Measurements from ENCODE around the gene FMNL2. TPM values are rescaled to one million over a fixed set of nuclear protein-coding genes. Genes with fewer than 3 reads are reported as not detected.

FMNL2 gene
- total RNA-seq, 4 donors from 2014 or later = 37.7 to 60.9 (median 52.1) TPM

DNA sequence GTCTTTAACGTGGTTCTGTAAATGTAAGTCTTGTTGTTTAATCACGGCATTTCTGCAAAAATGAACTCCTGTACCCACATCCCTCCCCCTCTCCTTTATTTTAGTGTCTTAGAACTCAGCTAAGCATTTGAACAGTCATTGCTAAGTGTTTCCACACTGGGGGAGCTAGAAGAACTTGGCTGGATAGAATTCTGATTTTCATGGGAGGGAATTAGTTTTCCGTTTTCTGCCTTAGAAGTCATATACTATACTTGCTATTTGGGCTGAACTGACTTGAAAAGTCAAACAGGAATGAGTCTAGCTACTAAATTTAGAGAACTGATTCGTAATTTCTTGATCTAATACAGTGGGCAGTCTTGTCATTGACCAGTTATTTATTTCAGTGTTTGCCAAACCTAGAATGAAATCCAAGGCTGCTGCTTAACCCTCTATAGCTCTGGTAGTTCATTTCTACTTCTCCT lies 61.1 kb downstream of the FMNL2 start:
- peaks cover 0 to 15% of the 10 kb centered on the region in 2 donors for H3K4me1 ChIP-seq
- intact Hi-C loops (cut with DNase I) = no loop called here
- 78 to 83% methylated on average over 4 of the region's 4 CpGs for WGBS, 2 donors

DNA sequence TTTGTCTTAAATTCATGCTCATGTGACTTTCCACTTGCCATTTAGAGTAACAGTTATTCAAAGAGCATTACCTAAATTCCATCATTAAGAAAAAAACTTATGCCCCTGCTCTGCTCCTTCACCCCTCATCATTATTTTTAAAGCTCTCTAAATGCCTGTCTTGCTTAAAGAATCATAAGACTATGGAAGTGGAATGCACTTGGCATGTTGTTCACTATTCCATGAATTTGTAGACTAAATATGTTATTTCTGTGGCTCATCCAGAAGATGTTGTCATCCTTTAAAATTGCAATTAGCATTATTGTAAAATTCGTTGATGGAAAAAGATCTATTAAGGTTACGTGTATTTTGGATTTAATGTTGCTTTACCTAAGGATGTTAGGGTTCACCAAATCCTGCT lies 61.8 kb downstream of the FMNL2 start:
- Histone ChIP-seq H3K4me1 (peaks cover 5 to 19% of the 10 kb centered on the region in 2 donors), H3K36me3 (no peaks in the 10 kb centered on the region), H3K27ac (no peak overlapping the region), H3K9me3 (no peaks in the 10 kb centered on the region), H3K4me3 (replicated peaks in 1 of 3) (no peak overlapping the region), H3K27me3 (no peaks in the 10 kb centered on the region)
- WGBS, 2 donors = 54 to 67% methylated on average over 2 of the region's 2 CpGs
- DNase-seq = no peak
- intact Hi-C loops (cut with DNase I) = no loop called here
- TF ChIP-seq POLR2A (IDR thresholded peaks at IDR 0.05) = no peak
- TF ChIP-seq, protein P1, sequence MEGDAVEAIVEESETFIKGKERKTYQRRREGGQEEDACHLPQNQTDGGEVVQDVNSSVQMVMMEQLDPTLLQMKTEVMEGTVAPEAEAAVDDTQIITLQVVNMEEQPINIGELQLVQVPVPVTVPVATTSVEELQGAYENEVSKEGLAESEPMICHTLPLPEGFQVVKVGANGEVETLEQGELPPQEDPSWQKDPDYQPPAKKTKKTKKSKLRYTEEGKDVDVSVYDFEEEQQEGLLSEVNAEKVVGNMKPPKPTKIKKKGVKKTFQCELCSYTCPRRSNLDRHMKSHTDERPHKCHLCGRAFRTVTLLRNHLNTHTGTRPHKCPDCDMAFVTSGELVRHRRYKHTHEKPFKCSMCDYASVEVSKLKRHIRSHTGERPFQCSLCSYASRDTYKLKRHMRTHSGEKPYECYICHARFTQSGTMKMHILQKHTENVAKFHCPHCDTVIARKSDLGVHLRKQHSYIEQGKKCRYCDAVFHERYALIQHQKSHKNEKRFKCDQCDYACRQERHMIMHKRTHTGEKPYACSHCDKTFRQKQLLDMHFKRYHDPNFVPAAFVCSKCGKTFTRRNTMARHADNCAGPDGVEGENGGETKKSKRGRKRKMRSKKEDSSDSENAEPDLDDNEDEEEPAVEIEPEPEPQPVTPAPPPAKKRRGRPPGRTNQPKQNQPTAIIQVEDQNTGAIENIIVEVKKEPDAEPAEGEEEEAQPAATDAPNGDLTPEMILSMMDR (IDR thresholded peaks at IDR 0.05) = no peak

More for the DNA sequence above, 61.1 kb downstream of the FMNL2 start:
- no peak for DNase-seq
- Histone ChIP-seq H3K27me3 (no peaks in the 10 kb centered on the region), H3K27ac (peak overlapping the region in 1 of 3 donors; percentile 27), H3K4me3 (replicated peaks in 1 of 3) (no peak overlapping the region), H3K36me3 (no peaks in the 10 kb centered on the region), H3K9me3 (no peaks in the 10 kb centered on the region)
- no peak for TF ChIP-seq POLR2A (IDR thresholded peaks at IDR 0.05)
- TF ChIP-seq, protein P1 (IDR thresholded peaks at IDR 0.05) = no peak

DNA sequence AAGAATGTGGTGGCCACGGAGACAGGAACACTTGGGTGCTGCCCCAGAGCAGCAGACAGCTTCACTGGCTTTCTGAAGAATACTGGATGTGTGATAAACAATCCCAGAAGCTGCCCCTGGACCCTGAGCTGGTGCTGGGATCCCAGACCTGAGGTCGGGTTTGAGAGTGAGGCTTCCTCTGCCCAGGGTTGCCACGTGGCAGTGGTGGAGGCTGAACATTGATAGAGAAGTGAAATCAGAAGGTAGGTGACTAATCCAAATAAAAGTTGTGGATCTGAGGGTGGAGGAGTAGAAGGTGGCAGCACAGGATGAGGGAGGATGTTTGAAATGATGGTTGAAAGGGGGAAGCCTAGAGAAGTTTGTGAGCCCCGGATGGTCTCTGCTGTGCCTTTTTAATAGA lies 64.0 kb downstream of the FMNL2 start:
- WGBS, 2 donors = 86 to 93% methylated on average over 4 of the region's 4 CpGs
- intact Hi-C loops (cut with DNase I) = no loop called here
- Histone ChIP-seq H3K9me3 (no peaks in the 10 kb centered on the region), H3K27me3 (no peaks in the 10 kb centered on the region), H3K36me3 (no peaks in the 10 kb centered on the region), H3K4me1 (peaks cover 11 to 39% of the 10 kb centered on the region in 2 donors), H3K27ac (no peak overlapping the region), H3K4me3 (replicated peaks in 1 of 3) (no peak overlapping the region)
- TF ChIP-seq POLR2A (IDR thresholded peaks at IDR 0.05) = no peak
- TF ChIP-seq, protein P1 (IDR thresholded peaks at IDR 0.05) = no peak
- no peak for DNase-seq

DNA sequence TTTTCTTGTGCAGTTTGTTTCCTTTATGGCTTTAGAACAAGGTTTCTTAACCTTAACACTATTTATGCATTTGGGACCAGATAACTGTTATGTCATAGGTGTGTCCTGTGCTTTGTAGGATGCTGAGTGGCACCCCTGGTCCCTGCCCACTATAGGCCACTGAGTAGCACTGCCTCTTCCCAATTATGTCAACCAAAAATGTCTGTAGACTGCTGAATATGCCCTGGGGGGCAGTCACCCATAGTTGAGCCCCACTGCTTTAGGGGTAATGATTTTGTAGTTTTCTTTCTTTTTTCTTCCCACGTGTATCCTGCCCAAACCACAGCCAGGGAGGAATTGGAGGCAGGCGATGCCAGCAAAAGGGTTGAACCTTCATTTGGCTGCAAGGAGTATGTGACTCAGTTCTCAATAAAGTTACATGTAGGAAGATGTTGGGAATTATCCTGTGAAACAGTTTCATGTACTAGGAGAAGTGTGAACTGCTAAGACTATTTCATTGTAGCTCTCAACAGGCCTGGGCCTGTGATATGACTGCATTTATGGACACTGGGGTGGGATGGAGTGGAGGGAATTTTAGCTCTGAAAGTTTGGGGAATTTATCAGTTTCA lies 65.7 kb downstream of the FMNL2 start:
- Histone ChIP-seq H3K36me3 (no peaks in the 10 kb centered on the region), H3K9me3 (no peaks in the 10 kb centered on the region), H3K27me3 (no peaks in the 10 kb centered on the region), H3K4me3 (replicated peaks in 1 of 3) (no peak overlapping the region), H3K4me1 (peaks cover 15 to 51% of the 10 kb centered on the region in 2 donors), H3K27ac (no peak overlapping the region)
- intact Hi-C loops (cut with DNase I) = no loop called here
- no peak for DNase-seq
- TF ChIP-seq POLR2A (IDR thresholded peaks at IDR 0.05) = no peak
- TF ChIP-seq, protein P1 (IDR thresholded peaks at IDR 0.05) = no peak
- WGBS, 2 donors = 85 to 96% methylated on average over 2 of the region's 2 CpGs

Measured in thyroid gland (tissue), 4 donors.